Fibroblast of lung (primary cell): Measurements from ENCODE around the gene BRD7. TPM values are rescaled to one million over a fixed set of nuclear protein-coding genes. Genes with fewer than 3 reads are reported as not detected.

ENCODE experiments used
- DNase-seq, 2 donors: peaks; one replicate each; pipeline versions ENCODE4 v3.0.0 to v3.0.0-alpha.2; 2010; ENCODE audit warnings: low read depth in 2 of 2
- H2AFZ ChIP-seq: 2 replicates; pipeline ENCODE4 v1.5.1; 2012; ENCODE audit warnings: low read length, control low read depth, inconsistent platforms
- H3K27ac ChIP-seq: 2 replicates; pipeline ENCODE4 v1.5.1; 2011; ENCODE audit warnings: low read length, control low read depth; ENCODE audit not compliant: insufficient read depth
- H3K27me3 ChIP-seq: 2 replicates; pipeline ENCODE4 v1.5.1; 2011; ENCODE audit warnings: mild to moderate bottlenecking, low read length; ENCODE audit not compliant: control insufficient read depth, insufficient read depth
- H3K36me3 ChIP-seq: 2 replicates; pipeline ENCODE4 v1.5.1; 2011; ENCODE audit warnings: low read length; ENCODE audit not compliant: control insufficient read depth, insufficient read depth
- H3K4me1 ChIP-seq: 2 replicates; pipeline ENCODE4 v1.5.1; 2011; ENCODE audit warnings: low read length; ENCODE audit not compliant: control insufficient read depth, insufficient read depth; ENCODE audit errors: extremely low read depth
- H3K4me2 ChIP-seq: 2 replicates; pipeline ENCODE4 v1.5.1; 2011; ENCODE audit warnings: low read length, control low read depth; ENCODE audit not compliant: insufficient read depth; ENCODE audit errors: extremely low read depth
- H3K4me3 ChIP-seq, 4 experiments: fragments of 200-600 bp in 1 of 4; sonication (generic) in 1 of 4; replicated peaks in 1 of 4; 2 replicates each; pipeline ENCODE4 v1.5.1; 2011 to 2016; ENCODE audit warnings: low read length in 4 of 4, low read depth in 3 of 4, mild to moderate bottlenecking in 3 of 4, control low read depth in 2 of 4, inconsistent platforms in 1 of 4, mixed read lengths in 1 of 4; ENCODE audit not compliant: insufficient read depth in 1 of 4; ENCODE audit errors: control extremely low read depth in 1 of 4
- H3K79me2 ChIP-seq: 2 replicates; pipeline ENCODE4 v1.5.1; 2012; ENCODE audit warnings: mild to moderate bottlenecking, low read length, inconsistent platforms; ENCODE audit not compliant: control insufficient read depth, insufficient read depth
- H3K9ac ChIP-seq: 2 replicates; pipeline ENCODE4 v1.5.1; 2011; ENCODE audit warnings: mild to moderate bottlenecking, low read length, control low read depth; ENCODE audit not compliant: insufficient read depth
- H3K9me3 ChIP-seq: 2 replicates; pipeline ENCODE4 v1.5.1; 2012; ENCODE audit warnings: low read depth, low read length; ENCODE audit not compliant: control insufficient read depth, insufficient read depth
- H4K20me1 ChIP-seq: 2 replicates; pipeline ENCODE4 v1.5.1; 2011; ENCODE audit warnings: low read length; ENCODE audit not compliant: control insufficient read depth, insufficient read depth; ENCODE audit errors: extremely low read depth
- EZH2 ChIP-seq: IDR thresholded peaks from 2 replicates; pipeline ENCODE4 v1.5.1; 2012; ENCODE audit warnings: low read length, control low read depth, mild to moderate bottlenecking; ENCODE audit errors: missing control alignments
- polyA plus RNA-seq, 2 donors: library from polyadenylated mRNA; depleted of rRNA in 1 of 2; stranded (reverse) in 1 of 2; unstranded in 1 of 2; fragments of >200 nt; gene quantifications; 2 replicates each; pipeline ENCODE4 v1.2.1, GENCODE V29; 2011 to 2012; ENCODE audit warnings: missing spikeins in 1 of 2
- total RNA-seq: library from RNA; depleted of rRNA; stranded (reverse); fragments of >200 nt; gene quantifications from 2 replicates; pipeline ENCODE4 v1.2.1, GENCODE V29; 2014
- TF ChIP-seq, protein P1 (sequence below), 2 donors: IDR thresholded peaks in 1 of 2; conservative IDR thresholded peaks in 1 of 2; 1 replicate in 1 of 2; 2 replicates in 1 of 2; pipeline ENCODE4 v1.5.1; 2011 to 2012; ENCODE audit warnings: low read length in 2 of 2, control low read depth in 1 of 2, inconsistent platforms in 1 of 2, low read depth in 1 of 2, mild to moderate bottlenecking in 1 of 2

BRD7 gene
- total and polyA plus RNA-seq, 2 donors (not counting 1 experiment from before 2014, with no cell fraction given): 50.0 to 51.5 TPM

DNA sequence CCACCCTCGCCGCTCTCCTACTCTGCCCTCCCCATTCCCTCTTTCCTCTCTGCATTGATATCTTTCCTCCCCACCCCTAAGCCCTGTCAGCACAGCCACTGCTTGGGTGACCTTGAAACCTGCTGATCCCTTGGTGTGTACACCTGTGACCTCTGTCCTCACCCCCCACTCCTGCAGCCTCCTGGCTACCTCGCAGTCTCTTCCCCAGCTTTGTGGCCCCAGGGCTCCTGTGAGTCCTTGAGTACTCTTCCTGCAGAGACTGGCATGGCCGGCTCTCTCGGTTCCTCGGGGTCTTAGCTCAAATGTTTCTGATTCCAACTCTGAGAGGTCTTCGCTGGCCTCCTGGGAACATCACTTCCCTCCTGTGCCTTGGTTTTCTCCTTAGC, 70.7 kb downstream of the BRD7 start:
- H3K27me3 ChIP-seq: no peaks in the 10 kb centered on the region
- no peaks in the 10 kb centered on the region for H3K79me2 ChIP-seq
- TF ChIP-seq EZH2: no peak
- TF ChIP-seq, protein P1, sequence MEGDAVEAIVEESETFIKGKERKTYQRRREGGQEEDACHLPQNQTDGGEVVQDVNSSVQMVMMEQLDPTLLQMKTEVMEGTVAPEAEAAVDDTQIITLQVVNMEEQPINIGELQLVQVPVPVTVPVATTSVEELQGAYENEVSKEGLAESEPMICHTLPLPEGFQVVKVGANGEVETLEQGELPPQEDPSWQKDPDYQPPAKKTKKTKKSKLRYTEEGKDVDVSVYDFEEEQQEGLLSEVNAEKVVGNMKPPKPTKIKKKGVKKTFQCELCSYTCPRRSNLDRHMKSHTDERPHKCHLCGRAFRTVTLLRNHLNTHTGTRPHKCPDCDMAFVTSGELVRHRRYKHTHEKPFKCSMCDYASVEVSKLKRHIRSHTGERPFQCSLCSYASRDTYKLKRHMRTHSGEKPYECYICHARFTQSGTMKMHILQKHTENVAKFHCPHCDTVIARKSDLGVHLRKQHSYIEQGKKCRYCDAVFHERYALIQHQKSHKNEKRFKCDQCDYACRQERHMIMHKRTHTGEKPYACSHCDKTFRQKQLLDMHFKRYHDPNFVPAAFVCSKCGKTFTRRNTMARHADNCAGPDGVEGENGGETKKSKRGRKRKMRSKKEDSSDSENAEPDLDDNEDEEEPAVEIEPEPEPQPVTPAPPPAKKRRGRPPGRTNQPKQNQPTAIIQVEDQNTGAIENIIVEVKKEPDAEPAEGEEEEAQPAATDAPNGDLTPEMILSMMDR (conservative IDR thresholded peaks at IDR 0.05 in 1 of 2, IDR thresholded peaks at IDR 0.05 in 1 of 2; ENCODE audit: low read depth in 1 of 2, low read length in 2 of 2): no peak
- no peak overlapping the region for H3K4me2 ChIP-seq
- H2AFZ ChIP-seq: no peak overlapping the region
- no peak overlapping the region for H3K27ac ChIP-seq
- peaks cover 1% of the 10 kb centered on the region for H3K4me1 ChIP-seq
- no peaks in the 10 kb centered on the region for H3K9me3 ChIP-seq
- H3K9ac ChIP-seq: no peak overlapping the region
- H4K20me1 ChIP-seq: no peaks in the 10 kb centered on the region
- no peaks in the 10 kb centered on the region for H3K36me3 ChIP-seq
- H3K4me3 ChIP-seq: no peak overlapping the region
- no peak for DNase-seq

DNA sequence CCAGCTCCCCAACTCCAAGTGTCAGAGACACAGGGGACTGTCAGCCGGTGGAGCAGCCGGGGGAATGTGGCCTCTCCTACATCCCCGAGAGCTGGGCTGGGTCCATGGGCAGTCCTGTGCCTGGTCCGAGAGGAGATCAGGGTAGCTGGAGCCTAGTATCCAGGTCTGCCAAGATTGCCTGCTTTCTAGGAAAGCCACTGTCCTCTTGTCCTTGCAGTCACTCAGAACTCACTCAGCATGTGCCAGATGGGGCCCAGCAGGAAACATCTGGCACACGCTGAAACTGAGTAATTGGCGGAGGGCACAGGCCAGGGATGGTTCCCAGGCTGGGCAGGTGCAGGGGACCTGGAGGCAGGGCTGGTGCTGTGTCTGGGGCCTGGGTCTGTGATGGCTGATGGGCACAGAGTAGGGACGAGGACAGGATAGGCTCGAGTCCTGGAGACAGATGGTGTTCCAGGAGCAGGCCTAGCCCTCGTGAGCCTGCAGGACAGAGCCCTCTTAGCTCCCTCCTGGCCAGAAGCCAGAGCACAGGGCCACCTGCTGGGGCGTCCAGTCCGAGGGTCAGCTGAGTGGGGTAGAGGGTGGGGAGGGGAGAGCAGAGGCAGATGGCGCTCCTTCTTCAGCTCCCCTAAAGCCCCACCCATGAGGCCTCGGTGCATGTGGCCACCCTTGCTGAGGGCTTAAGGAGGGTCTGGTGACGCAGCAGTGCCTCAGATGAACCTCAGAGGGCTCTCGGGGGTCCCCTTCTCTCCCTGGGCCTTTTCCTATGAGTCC, 71.3 kb downstream of the BRD7 start:
- Histone ChIP-seq H3K27ac (no peak overlapping the region), H3K36me3 (no peaks in the 10 kb centered on the region), H3K27me3 (no peaks in the 10 kb centered on the region), H3K9ac (no peak overlapping the region), H2AFZ (no peak overlapping the region), H3K9me3 (no peaks in the 10 kb centered on the region), H3K4me3 (no peak overlapping the region), H4K20me1 (no peaks in the 10 kb centered on the region), H3K4me1 (no peaks in the 10 kb centered on the region), H3K79me2 (no peaks in the 10 kb centered on the region), H3K4me2 (no peak overlapping the region)
- DNase-seq: no peak
- TF ChIP-seq EZH2: no peak
- TF ChIP-seq, protein P1 (conservative IDR thresholded peaks at IDR 0.05 in 1 of 2, IDR thresholded peaks at IDR 0.05 in 1 of 2; ENCODE audit: low read depth in 1 of 2, low read length in 2 of 2): no peak

DNA sequence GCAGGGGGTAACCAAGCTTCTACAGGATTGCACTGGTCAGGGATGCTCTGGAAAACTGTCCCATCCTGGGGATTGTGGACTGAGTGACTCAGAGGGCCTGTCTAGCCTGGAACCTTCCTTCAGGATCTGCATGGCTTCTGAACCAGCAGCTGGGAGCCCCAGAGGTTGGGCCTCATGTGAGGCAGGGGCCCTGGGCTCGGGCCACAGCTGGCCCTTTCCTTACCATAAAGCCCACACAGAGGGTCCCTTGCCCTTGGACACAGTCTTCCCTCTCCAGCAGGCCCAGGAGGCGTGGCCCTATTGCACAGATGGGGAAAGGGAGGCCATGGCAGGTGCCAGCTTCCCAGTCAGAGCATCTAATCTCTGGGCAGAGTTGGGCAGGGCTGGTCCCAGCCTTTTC, 72.0 kb downstream of the BRD7 start:
- H4K20me1 ChIP-seq: no peaks in the 10 kb centered on the region

More for the DNA sequence above, 72.0 kb downstream of the BRD7 start:
- Histone ChIP-seq H3K4me3 (no peak overlapping the region), H3K4me2 (no peak overlapping the region), H3K27ac (no peak overlapping the region), H3K4me1 (no peaks in the 10 kb centered on the region), H3K27me3 (no peaks in the 10 kb centered on the region), H3K79me2 (no peaks in the 10 kb centered on the region), H3K36me3 (no peaks in the 10 kb centered on the region), H3K9me3 (no peaks in the 10 kb centered on the region), H3K9ac (no peak overlapping the region), H2AFZ (no peak overlapping the region)
- DNase-seq: no peak
- TF ChIP-seq, protein P1 (conservative IDR thresholded peaks at IDR 0.05 in 1 of 2, IDR thresholded peaks at IDR 0.05 in 1 of 2; ENCODE audit: low read depth in 1 of 2, low read length in 2 of 2): no peak
- no peak for TF ChIP-seq EZH2
